Fibroblast of skin of right quadriceps (primary cell): Measurements from ENCODE around the gene ADARB2.

Experiments
- DNase-seq: peaks from one replicate; pipeline ENCODE4 v3.0.0-alpha.2; 2013

Gene ADARB2

DNA sequence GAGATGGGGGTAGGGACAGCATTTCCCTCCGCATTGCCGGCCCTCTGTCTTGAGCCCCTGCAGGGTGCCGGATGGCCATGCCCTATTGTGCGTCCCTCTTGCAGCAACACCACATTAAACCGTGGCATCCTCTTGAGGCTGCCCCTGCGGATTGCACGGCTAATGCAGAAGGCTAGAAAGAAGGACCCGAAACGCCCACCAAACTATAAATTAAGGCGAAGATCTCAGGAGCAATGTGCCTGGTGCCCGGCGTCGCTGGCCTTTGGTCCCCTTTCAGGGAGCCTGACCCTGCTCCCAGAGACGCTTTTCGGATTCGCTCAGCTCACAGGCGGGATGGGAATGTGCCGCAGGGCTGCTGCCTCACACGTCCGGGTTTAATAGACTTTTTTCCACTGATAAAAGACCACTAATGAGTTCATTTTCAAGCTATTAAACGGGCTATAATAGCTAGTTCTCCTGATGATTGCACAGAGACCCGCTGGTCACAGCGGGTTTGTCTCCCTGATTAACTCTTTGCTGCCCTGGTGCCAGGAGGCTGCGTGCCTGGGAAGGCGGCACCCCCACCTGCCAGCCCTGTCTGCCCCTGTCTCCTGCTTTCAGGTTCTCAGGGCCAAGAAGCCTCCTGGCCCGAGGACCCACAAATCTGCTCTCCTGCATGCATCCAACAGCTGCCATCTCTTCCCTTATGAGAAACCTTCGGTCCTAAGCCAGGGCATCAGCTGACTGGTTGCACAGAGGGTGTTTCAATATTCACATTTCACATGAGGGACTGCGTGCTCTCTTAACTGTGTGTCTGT, 128.3 kb downstream of the ADARB2 start:
- no peak for DNase-seq

GRCh38 chr10:1608408-1608807, 128.9 kb downstream of the ADARB2 start:
- no peak for DNase-seq

- no peak for DNase-seq
Measured at GRCh38 chr10:1607466-1607865, 129.9 kb downstream of the ADARB2 start.

GRCh38 chr10:1605999-1606940, 131.1 kb downstream of the ADARB2 start:
- no peak for DNase-seq

DNA sequence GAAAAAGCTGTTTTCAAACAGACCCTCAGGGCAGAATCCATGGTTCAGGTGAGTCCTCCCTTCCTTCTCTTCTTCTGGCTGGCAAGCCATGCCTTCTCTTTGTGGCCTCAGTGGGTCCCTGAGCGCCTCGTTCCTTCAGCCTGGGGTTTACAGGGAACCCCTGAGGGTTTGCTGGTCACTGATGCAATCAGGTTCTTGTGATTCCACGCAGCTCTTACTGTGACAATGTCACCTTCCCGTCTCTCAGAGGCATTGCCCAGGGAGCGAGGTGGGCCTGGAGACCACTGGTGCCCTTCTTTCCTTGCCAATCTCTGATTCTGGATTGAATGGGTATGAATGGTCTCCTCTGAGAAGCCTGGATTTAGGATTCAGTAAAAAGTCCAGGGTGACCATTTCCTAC, 132.2 kb downstream of the ADARB2 start:
- no peak for DNase-seq

DNA sequence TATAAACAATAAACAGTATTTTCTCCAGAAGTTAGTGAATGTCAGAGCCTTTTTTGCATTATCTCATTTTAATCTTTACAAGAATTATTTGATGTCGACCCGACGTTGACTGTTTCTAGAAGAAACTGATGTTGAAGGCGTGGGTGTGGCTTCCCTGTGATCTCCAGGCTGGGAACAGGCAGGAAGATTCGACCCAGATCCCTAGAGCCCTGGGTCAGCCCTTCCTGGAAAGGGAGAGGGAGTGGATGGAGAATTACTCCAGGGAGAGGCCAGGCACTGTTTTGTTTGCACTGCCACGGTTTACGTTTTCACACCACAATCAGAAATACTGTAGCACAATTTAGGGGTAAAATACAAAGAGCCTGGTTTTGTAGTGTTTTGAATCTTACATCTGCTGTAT, 133.1 kb downstream of the ADARB2 start:
- no peak for DNase-seq

DNA sequence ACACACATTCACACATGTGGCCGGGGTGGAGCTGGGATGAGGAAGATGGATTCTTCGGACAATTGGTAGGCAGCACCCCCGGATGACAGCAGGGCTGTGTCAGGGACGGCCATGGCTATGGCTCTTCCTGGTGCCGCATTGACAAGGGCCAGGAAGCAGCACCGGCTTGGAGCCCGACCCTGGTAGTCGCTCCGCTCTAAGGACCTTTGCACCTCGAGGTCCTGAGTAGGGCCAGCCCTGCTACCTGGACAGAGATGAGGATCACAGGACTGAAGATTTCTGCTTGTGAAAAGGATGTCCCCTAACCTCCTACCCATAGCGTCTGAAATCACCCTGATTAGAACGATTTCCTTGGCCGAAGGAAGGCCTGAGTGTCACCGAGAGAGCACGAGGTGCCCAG, 134.1 kb downstream of the ADARB2 start:
- no peak for DNase-seq

GRCh38 chr10:1602037-1602484, 135.3 kb downstream of the ADARB2 start:
- DNase-seq = no peak

DNA sequence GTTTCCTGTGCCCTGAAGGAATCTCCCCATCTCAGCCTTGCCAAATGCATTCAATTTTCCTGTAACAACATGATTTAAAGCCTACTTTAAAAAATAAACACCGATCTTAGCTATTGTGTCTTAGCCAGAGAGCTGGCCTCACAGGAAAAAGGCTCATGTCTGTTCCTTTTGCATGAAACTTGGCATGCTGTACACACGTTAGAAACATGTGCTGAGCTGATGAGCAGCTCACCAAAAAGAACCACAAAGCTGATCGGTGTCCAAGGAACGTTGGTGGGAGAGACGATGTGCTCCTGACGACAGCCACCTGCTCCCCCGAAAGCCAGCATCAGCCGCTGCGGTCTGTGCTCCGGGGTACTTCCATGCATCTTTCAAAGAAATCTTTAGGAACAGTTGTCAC, 135.9 kb downstream of the ADARB2 start:
- DNase-seq = no peak

DNA sequence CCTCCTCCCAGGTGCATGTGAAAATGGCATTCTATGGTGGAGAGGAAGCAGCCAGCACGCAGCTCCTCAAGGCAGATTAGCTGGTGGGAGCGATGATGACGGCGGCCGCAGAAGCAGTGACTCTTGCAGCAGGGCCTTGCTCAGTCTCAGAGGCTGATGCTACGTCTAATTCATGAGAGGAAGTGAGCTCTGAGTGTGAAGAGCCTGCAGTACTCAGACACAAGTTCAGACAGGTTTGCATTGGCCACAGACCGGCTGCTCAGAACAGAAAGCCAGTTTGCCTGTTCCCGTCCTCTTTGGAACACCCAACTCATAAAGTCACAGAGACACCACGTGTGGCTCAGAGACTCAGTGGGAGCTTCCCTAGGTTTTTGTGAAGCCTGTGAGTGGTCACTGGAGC, 136.5 kb downstream of the ADARB2 start:
- DNase-seq = no peak

GRCh38 chr10:1598393-1599153, 138.8 kb downstream of the ADARB2 start:
- DNase-seq = no peak

DNA sequence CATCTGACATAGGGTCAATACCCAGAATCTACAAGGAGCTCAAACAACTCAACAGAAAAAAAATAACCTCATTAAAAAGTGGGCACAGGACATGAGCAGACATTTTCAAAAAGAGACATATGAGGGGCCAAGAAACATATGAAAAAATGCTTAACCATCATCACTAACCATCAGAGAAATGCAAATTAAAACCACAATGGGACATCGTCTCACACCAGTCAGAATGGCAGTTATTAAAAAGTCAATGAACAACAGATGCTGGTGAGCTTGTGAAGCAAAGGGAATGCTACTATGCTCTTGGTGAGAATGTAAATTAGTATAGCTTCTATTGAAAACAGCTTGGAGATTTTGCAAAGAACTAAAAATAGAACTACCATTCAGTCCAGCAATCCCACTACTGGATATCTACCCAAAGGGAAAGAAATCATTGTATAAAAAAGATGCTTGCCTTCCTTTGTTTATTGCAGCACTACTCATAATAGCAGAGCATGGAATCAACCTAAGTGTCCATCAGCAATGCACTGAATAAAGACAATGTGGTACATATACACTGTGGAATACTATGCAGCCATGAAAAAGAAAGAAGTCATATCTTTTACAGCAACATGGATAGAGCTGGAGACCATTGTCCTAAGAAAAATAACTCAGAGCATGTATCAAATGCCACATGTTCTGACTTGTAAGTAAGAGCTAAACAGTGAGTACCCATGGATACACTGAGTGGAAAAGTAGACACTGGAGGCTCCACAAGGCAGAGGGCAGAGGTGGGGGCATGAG, 139.8 kb downstream of the ADARB2 start:
- no peak for DNase-seq

DNA sequence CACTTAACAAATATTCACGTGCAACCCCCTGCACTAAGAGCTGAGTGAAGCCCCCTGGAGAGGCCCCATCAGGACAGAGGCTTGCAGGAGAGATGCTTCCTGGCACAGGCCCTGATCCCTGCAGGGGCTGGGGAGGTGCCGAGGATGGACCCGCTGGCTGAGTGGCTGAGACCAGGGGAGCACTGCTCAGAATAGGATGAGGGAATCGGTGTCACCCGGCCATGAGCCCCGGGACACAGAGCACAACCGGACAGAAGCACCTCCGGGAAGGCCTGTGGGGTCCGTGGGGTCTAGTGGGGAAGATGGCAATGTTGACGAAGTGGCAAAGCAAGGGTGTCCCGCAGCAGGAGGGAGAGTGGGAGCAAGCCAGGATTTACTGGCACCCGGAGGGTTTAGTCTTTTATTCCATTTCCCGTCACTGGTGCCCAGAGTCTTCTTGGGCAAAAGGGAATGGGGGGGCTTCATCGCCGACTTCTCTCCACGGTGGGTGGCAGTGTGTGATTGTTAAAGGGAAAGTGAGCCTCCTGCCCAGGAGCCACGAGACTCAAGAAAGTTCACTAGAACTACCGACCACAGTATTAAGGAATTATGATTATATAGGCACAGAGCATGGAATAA, 140.7 kb downstream of the ADARB2 start:
- no peak for DNase-seq

DNA sequence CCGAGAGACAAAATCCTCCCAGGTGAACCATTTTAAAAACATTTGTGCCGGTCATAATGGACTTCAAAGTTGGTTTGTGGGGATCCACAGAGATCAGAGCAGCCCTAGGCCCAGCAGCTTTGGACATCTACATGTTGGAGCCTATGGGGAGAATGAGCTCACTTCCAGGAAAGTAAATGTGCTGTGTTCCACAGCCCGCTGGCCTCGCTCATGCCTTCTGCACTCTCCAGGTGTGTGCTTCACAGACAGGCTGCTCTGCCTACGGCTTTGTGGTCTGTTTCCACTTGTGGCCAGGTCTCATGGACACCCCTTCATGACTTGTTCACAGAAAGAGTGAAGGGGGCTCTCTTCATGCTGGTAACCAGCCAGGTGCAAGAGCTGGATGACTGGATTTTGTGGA, 141.6 kb downstream of the ADARB2 start:
- DNase-seq = no peak

DNA sequence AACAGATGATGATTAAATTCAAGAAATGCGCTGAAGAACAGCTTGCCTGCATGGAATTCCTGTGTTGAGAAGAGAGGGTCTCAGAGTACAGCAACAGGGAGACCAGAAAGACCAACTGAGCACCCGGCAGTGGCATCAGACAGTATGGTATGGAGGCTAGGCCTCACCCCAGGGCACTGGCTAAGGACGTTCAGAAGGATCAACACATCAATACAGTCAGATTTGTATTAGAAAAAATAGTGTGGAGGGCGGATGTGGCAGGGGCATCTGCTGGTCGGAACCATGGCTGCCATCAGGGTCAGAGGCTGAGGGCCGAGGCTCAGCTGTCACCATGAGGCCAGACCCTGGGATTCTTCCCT, 142.1 kb downstream of the ADARB2 start:
- DNase-seq = no peak

DNA sequence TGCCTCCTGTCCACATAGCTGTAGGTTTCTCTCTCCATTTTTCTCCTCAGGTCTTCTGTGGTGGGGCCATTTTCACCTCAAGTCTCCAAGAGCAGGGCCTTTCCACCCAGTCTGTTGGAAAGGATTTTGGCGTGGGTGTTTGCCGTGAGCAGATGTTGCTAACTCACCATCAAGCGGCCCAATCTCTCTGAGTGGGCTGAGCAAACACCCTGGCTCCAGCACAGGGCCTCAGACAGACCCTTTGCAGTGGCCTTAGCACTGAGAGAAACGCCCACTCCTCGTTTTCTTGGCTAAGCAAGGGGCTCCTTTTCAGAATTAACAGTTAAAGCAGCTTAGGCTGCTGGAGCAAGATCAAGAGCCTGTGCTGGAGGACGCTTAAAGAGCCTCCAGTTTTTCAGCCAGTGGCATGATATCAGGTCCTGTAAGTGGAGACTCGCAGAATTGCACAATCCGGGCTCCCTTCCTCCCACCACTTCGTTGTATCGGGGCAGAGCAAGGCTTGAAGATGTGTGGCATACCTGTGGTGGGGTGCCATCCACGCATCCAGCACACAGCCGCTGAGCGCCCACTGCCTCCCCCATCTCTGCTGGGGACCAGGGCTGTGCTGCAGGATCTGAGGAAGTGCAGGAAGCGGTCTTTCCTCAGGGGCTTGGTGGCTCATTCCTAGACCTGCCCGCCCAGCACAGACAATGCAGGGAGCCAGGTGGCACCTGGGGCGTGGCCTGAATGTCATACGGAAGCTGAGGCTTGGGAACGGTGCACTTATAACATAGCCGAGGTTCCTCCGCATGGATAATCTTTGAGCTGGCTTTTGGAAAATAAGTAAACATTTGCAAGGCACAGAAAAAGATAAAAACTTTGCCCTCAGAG, 142.7 kb downstream of the ADARB2 start:
- DNase-seq = no peak

GRCh38 chr10:1591742-1592141, 145.6 kb downstream of the ADARB2 start:
- no peak for DNase-seq

DNA sequence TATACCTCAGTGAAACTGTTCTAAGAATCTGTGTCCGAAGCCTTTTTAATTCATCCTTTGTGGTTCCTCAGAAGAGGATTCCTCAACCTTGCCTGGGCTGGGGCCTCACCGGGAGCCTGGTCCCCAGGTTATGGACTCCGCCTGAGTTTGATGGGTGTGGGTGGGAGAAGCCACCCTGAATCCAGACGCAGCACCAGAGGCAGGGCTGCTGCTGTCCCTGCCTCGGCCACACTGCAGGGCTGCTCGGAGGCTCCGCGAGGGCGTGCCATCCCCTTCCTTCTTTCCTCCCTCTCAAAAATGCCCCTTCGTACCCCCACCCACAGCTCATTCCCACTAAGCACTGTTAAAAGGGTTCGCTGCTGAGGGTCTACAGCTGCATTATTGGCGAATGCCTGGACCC, 146.3 kb downstream of the ADARB2 start:
- DNase-seq = no peak

DNA sequence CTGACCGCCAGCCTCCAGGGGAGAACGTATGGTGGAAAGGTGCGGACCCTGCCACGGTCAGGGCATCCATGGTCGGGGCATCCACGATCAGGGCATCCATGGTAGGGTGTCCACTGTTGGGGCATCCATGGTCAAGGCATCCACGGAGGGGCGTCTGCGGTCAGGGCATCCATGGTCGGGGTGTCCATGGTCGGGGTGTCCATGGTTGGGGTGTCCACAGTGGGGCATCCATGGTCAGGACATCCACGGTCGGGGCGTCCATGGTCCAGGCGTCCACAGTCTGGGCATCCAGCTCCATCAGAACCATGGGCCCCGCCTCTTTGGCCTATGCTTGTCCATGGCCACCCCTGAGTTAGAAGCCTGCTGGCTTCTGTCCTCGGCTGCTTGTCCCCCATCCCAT, 148.1 kb downstream of the ADARB2 start:
- DNase-seq = no peak

GRCh38 chr10:1582739-1583138, 154.6 kb downstream of the ADARB2 start:
- DNase-seq = no peak

DNA sequence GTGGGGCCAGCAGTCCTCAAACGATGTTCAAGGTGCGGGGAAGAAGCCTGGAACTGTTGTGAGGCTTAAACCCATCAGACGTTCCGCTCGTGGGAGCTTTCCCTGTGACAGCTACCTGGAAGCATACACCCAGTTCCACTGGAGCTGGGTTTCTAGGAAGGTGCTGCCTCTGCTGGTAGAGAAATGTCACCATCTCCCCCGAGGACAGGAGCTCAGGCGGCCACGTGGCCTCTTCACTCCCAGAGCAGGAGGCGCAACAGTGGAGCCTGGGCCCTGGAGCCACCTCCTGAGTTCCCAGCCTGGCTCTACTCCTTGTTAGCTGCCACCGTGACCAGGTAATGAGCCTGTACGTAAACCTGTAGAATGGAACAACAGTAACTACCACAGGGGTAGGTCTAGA, 156.1 kb downstream of the ADARB2 start:
- no peak for DNase-seq
